ENCODE data around the gene DCD. TPM values are rescaled to one million over a fixed set of nuclear protein-coding genes. Genes with fewer than 3 reads are reported as not detected.

Gene DCD
- total RNA-seq, 1 donor from 2014 or later, result not detected

DNA sequence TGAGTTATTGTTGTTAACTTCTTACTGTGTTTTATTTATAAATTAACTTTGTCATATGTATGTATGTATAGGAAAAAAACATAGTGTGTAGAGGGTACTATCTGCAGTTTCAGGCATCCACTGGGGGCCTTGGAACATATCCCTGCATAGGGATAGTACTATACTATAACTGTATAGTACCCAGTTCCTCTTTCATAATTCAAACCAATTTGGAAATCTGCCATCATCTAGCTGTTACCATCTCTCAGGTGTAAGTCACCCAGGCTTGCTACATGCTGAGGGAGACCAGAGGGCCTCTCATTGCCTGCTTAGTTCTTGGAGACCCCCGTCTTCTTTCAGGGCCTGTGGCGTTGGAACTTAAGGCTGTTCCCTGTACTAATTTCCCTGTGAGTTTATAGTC is 12.9 kb upstream of the DCD start:
- H3K4me3 Mint-ChIP-seq, result no peak overlapping the region
- H3K27ac Mint-ChIP-seq, result no peak overlapping the region
- TF ChIP-seq, protein P1, sequence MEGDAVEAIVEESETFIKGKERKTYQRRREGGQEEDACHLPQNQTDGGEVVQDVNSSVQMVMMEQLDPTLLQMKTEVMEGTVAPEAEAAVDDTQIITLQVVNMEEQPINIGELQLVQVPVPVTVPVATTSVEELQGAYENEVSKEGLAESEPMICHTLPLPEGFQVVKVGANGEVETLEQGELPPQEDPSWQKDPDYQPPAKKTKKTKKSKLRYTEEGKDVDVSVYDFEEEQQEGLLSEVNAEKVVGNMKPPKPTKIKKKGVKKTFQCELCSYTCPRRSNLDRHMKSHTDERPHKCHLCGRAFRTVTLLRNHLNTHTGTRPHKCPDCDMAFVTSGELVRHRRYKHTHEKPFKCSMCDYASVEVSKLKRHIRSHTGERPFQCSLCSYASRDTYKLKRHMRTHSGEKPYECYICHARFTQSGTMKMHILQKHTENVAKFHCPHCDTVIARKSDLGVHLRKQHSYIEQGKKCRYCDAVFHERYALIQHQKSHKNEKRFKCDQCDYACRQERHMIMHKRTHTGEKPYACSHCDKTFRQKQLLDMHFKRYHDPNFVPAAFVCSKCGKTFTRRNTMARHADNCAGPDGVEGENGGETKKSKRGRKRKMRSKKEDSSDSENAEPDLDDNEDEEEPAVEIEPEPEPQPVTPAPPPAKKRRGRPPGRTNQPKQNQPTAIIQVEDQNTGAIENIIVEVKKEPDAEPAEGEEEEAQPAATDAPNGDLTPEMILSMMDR (IDR thresholded peaks at IDR 0.05; ENCODE audit: unreplicated experiment), result no peak
- H3K36me3 Mint-ChIP-seq, result no peaks in the 10 kb centered on the region
- no peaks in the 10 kb centered on the region for H3K9me3 Mint-ChIP-seq
- H3K4me1 Mint-ChIP-seq, result peaks cover 8% of the 10 kb centered on the region
- H3K27me3 Mint-ChIP-seq (ENCODE audit: low read depth), result peaks cover 22% of the 10 kb centered on the region
- no peak for DNase-seq (ENCODE audit: low spot score in 2 of 2, unreplicated experiment in 2 of 2)

DNA sequence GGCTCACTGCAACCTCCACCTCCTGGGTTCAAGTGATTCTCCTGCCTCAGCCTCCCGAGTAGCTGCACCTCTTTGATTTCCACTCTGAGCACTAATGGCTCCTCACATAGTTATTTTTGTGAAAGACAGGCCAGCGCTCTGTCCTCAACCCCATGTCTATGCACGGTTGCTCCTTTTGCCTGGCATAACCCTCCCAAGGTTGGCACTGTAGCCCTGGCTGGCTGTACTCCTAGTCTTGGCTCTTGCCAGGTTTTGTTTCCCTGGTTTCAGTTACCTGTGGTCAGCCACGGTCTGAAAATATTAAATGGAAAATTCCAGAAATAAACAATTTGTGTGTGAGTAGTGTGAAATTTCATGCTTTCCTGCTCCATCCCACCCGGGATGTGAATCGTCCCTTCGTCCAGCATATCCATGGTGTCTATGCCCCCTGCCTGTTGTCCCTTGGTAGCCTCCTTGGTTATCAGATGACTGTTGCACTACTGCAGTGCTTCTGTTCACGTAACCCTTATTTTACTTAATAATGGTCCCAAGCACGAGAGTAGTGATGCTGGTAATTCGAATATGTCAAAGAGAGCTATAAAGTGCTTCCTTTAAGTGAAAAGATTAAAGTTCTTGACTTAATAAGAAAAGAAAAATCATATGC is 12.3 kb upstream of the DCD start:
- Mint-ChIP-seq H3K9me3 (no peaks in the 10 kb centered on the region), H3K4me1 (peaks cover 8% of the 10 kb centered on the region), H3K27ac (no peak overlapping the region), H3K36me3 (no peaks in the 10 kb centered on the region), H3K27me3 (ENCODE audit: low read depth) (peaks cover 18% of the 10 kb centered on the region), H3K4me3 (no peak overlapping the region)
- TF ChIP-seq, protein P1 (IDR thresholded peaks at IDR 0.05; ENCODE audit: unreplicated experiment), result no peak
- no peak for DNase-seq (ENCODE audit: low spot score in 2 of 2, unreplicated experiment in 2 of 2)

DNA sequence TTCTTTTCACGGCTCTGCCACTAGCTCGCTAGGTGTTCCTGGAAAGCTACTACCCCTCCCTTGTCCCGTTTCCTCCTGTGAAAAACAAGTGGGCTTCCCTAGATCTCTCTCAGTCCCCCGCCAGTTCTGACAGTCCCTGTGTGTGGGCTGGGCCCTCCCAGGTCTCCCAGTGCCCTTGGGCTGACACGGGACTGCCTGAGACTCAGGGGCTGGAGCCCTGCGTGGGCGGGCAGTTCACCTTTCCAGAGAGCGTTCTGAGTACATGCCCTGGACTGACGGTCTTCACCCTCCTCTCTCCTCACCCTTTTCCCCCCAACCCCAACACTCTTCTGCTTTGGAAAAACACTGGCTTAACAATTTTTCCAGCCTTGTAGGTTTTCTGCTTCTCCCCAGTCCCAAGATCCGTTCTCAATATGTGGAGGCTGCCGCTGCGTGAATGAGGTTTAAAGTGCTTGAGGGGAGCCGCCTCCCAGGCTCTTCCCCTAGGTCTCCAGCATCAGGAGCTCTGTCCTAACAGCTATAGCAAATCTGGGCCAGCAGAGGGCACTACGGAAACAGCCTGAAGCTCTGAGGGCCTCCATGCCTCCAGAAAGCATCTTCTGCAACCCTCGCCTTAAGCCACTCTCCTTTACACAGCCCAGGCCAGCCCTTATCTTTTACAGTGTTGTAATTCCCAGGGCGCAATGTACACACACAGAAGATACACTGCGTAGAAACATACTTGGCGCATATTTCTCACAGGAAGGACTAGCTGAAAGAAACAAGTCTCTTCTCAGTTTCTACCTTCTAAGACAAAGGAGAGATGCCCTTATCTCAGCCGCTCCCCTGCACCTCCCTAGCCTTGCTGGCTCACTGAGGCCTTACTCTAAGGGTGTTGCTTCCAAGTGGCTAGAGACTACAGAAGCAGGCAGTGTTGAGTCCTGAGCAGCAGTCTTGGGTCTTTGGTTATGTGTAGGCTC is 10.4 kb upstream of the DCD start:
- TF ChIP-seq, protein P1 (IDR thresholded peaks at IDR 0.05; ENCODE audit: unreplicated experiment), result peak; percentile 17
- H3K4me3 Mint-ChIP-seq, result no peak overlapping the region
- DNase-seq (ENCODE audit: low spot score in 2 of 2, unreplicated experiment in 2 of 2), result peak in 1 of 2 experiments; percentile 47
- peaks cover 27% of the 10 kb centered on the region for H3K27me3 Mint-ChIP-seq (ENCODE audit: low read depth)
- H3K4me1 Mint-ChIP-seq, result peaks cover 8% of the 10 kb centered on the region
- no peak overlapping the region for H3K27ac Mint-ChIP-seq
- H3K36me3 Mint-ChIP-seq, result no peaks in the 10 kb centered on the region
- H3K9me3 Mint-ChIP-seq, result no peaks in the 10 kb centered on the region

DNA sequence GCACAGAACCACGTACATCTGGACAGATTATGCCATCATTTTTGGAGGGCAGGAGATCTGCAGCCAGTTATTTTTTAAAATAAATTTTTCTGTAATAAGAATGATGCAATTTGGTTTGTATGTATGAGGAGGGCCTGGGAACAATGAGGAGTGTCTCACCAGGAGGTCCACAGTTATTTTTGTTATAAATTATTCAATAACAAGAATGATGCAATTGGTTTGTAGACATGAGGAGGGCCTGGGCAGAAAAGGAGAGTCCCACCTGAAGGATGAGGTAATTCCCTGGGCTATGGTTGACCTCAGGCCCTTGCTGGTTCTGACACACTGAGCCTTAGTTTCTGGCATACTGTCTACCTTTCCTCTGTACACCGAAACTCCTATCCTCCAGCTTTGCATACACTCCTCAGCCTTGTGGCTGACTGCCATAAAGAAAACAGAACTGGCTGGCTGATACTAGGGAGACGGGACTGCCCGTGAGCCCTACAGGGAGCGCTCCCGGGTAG is 9.0 kb upstream of the DCD start:
- Mint-ChIP-seq H3K36me3 (no peaks in the 10 kb centered on the region), H3K27ac (no peak overlapping the region), H3K9me3 (no peaks in the 10 kb centered on the region), H3K4me3 (no peak overlapping the region), H3K4me1 (peaks cover 8% of the 10 kb centered on the region), H3K27me3 (ENCODE audit: low read depth) (peaks cover 38% of the 10 kb centered on the region)
- TF ChIP-seq, protein P1 (IDR thresholded peaks at IDR 0.05; ENCODE audit: unreplicated experiment), result no peak
- DNase-seq (ENCODE audit: low spot score in 2 of 2, unreplicated experiment in 2 of 2), result no peak

DNA sequence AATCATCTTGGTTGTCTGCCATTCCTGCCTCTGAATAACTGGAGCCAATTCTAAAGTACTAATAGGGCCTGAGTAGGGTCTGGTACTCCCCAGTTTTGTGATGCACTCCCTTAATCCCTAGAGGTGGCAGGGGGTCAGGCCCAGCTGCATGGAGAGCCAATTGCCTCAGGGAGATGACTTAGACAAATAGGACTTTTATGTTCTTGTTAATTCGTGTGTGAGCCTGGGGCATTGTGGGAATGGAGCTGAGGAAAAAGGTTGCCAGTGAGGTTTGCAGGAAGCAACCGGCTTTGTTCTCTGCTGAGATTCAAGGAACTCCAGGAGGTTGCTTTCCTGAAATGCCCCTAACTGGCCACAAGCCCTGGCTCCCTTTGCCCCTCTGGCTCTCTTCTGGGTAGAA is 6.8 kb upstream of the DCD start:
- TF ChIP-seq, protein P1 (IDR thresholded peaks at IDR 0.05; ENCODE audit: unreplicated experiment), result no peak
- Mint-ChIP-seq H3K27me3 (ENCODE audit: low read depth) (peaks cover 37% of the 10 kb centered on the region), H3K9me3 (no peaks in the 10 kb centered on the region), H3K4me1 (peaks cover 8% of the 10 kb centered on the region), H3K36me3 (no peaks in the 10 kb centered on the region), H3K27ac (no peak overlapping the region), H3K4me3 (no peak overlapping the region)
- DNase-seq (ENCODE audit: low spot score in 2 of 2, unreplicated experiment in 2 of 2), result no peak

Data from mesothelial cell of epicardium (in vitro differentiated cells).